CD4-positive, alpha-beta T cell treated with Interleukin-4 for 4 hours (primary cell): ENCODE data around the gene RORB.

Experiments used
- DNase-seq: peaks from one replicate; pipeline ENCODE4 v3.0.0-alpha.2; 2020

Gene RORB

GRCh38 chr9:74496819-74497747, at the start of gene RORB:
TSS of gene RORB (plus strand) at chr9:74497335. CDS start at chr9:74497977, 642 bp downstream.
- peak; percentile 12 for DNase-seq

GRCh38 chr9:74447451-74448193, 49.5 kb upstream of the RORB start:
- DNase-seq: no peak

DNA sequence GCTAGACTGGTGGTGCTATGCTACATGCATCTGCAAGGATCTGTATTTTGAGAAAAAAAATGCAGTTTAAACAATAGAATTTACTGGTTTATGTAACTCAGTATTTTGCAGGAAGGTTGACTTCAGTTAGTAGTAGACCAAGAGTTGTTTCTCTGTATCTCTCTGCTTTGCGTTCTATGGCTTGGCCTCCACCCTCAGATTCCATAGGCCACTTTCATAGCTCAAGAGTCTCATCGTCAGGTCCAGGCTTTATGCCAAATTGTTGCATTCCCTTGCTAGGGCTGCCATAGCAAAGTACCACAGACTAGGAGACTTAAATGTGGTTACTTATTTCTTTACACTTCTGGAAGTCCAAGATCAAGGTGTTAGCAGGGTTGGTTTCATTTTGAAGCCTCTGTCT, 48.1 kb upstream of the RORB start:
- no peak for DNase-seq

DNA sequence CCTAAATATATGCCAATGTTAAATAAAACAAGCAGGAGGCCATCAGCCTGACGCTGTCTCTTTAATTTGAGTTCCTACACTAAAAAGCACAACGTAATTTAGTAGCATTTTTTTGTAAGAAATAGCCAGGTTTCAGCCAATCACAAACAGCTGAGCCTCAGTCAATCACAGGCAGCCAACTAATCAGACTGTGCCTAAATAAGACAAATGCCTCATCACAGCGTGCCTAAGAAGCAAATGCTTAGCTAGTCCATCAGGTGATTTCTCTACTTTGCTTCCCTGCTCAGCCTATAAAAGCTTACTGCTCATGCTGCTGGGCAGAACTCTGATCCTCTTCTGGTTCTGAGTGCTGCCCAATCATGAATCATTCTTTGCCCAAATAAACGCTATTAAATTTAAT, 38.3 kb upstream of the RORB start:
- no peak for DNase-seq

DNA sequence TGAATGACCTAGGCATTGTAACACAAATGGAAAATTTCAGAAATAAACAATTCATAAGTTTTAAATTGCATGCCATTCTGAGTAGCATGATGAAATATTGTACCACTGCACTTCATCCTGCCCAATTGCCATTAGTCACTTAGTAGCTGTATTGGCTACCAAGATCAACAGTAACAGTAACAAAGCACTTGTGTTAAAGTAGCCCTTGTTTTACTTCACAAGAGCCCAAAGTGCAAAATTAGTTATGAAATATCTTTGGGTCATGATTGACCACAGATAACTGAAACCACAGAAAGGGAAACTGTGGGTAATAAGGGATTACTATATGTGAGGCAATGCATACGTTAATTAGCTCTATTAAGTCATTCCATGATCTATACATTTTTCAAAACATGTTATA, 33.3 kb upstream of the RORB start:
- no peak for DNase-seq

- no peak for DNase-seq
Measured at GRCh38 chr9:74478606-74479005, 18.5 kb upstream of the RORB start.

DNA sequence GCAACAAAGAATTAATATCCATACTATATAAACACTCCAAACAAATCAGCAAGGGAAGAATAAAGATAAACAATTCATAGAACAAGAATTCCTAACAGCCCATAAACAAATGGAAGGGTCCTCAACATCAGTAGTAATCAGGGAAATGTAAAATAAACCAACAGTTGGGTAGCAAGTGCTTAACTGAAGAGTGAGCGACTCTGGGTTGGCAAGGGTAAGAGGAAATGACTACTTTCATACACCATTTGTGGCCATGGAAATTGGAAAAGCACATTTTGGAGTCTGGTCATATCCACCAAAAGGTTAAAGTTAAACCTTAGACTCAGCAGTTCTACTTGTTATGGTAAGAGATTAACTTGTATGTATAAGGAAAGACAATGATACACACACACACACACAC, 17.4 kb upstream of the RORB start:
- no peak for DNase-seq

GRCh38 chr9:74487395-74487794, 9.7 kb upstream of the RORB start:
- no peak for DNase-seq

GRCh38 chr9:74493512-74493911, 3.6 kb upstream of the RORB start:
- no peak for DNase-seq

GRCh38 chr9:74494490-74494889, 2.6 kb upstream of the RORB start:
- no peak for DNase-seq

GRCh38 chr9:74496406-74496805, 729 bp upstream of the RORB start:
- no peak for DNase-seq

GRCh38 chr9:74497748-74498620, 849 bp downstream of the RORB start:
- DNase-seq: no peak

DNA sequence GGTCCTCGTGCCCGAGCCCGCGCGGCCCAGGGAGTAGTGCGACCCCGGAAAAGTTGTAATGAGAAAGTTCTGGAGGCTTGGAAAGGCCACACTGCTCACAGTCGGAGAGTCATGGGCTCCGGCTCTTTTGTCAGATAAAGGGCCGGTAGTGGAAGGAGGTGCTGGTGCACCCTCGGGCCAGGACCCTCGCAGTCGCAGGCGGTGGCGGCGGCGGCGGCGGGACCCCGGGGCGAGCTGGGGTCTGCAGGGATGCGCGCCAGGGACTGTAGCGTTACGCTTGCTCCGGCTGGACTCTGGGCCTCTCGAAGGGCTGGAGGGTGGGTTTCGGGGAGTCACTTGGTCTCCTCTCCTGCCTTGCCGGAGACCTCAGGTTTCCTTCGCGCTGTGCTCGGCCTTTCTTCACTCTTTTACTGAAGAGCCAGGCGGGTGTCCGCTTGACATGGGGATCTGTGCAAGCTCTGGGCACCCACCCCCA, 1.5 kb downstream of the RORB start:
- no peak for DNase-seq

- no peak for DNase-seq
Measured at GRCh38 chr9:74499111-74499601, 2.0 kb downstream of the RORB start.

- no peak for DNase-seq
Measured at GRCh38 chr9:74499770-74500583, 2.8 kb downstream of the RORB start.

GRCh38 chr9:74500584-74500924, 3.4 kb downstream of the RORB start:
- DNase-seq: no peak

- DNase-seq: no peak
Measured at GRCh38 chr9:74501570-74501969, 4.4 kb downstream of the RORB start.

DNA sequence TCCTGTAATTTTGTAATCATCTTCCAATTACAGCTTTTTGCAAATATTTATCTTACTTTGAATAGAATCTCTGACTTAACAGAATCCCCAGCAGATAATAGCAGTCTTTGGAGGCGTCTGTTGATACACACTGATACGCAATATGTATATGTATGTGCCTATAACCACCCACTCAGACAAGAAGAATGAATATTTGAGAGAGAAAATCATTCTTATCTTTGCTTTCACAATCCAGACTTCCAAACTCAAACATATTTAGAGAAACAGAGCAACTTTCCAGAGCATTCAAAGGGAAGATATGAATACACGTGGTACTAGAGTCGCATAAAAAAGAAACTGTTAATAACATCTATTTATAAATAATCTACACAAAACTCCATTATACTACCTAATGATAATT, 6.1 kb downstream of the RORB start:
- DNase-seq: no peak

GRCh38 chr9:74503666-74504065, 6.5 kb downstream of the RORB start:
- DNase-seq: no peak

DNA sequence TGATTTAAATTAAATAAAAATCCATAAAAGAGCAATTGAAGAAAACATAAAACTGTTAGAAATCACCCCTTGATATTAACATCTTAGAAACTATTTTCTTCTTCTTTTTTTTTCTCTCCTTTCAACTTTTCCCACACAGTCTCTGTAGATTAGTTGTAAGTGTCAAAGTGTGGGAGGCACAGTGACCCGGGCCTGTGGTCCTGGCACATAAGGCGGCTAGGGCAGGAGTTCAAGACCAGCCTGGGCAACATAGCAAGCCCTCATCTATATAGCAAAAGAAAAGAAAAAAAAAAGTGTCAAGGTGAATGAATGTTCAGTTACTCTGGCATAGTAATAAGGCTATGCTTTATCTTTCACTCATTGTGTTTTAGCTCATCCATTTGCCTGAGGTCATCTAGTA, 14.2 kb downstream of the RORB start:
- no peak for DNase-seq

DNA sequence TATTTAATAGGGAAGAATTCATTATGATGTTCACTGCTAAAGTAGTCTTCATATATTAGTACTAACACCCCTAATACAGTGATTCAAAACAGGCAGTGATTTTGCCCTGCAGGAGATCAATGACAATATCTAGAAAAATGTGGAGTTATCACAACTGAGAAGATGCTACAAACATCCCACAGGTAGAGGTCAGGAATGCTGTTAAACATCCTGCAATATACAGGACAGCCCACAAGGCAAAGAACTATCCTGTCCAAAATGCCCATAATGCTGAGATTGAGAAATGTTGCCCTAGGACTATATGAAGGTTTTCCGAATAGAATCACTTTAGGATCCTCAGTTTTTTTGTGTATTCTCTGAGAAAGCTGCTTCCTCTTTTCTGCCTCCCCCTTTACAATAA, 15.3 kb downstream of the RORB start:
- DNase-seq: no peak

DNA sequence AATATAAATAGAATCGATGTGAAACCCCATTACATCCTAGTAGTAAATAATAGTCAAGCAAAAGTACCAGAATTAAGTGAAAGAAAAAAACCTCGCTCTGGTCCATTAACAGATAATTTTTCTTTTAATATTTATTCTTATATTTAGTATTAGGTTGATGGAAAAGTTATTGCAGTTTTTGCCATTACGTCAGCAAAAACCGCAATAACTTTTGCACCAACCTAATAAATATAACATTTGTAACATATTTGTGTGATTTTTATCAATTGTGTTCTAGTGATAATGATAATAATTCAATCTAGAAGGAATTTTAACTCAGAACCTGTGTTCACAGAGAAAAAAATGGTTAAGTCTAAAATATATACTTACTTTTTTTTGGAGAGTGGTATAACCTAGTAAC, 16.1 kb downstream of the RORB start:
- no peak for DNase-seq
